ENCODE measurements around the gene GRIK1. TPM values are rescaled to one million over a fixed set of nuclear protein-coding genes. Genes with fewer than 3 reads are reported as not detected.

The GRIK1 gene
- total RNA-seq, 2 donors from 2014 or later: 0.14 to 0.19 TPM

DNA sequence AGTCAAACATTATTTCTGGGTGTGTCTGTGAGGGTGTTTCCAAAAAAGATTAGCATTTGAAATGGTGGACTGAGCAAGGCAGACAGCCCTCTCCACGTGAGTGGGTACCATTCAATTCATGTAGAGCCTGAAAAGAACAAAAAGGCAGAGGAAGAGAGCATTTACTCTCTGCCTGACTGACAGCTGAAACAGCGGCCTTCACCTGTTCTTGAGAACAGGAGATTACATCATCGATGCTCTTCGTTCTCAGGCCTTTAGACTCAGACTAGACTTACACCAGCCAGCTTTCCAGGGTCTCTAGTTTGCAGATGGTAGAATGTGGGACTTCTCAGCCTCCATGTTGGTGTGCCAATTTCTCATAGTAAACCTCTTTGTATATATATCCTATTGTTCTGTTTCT lies 338.7 kb downstream of the GRIK1 start:
- intact Hi-C loops (cut with DNase I): no loop called here
- no peak for DNase-seq (ENCODE audit: low spot score)

DNA sequence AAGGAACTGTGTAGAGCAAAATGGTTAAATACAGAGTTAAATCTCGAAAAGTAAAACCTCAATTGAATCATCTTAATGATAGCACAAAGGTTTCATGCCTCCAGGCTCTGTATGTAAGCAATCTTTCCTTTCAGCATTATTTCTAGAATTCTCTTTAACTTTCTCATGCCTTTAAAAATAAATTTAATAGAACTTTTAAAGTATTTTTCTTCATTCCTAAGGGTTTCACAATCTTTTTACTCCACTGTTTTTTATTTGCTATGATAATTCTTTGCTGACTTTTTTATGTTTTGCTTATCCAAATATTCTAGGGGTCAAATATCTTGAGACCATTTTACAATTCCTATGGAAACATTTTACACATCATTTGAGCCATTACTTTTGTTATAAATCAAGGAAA lies 353.1 kb downstream of the GRIK1 start:
- DNase-seq (ENCODE audit: low spot score): no peak
- intact Hi-C loops (cut with DNase I): no loop called here

DNA sequence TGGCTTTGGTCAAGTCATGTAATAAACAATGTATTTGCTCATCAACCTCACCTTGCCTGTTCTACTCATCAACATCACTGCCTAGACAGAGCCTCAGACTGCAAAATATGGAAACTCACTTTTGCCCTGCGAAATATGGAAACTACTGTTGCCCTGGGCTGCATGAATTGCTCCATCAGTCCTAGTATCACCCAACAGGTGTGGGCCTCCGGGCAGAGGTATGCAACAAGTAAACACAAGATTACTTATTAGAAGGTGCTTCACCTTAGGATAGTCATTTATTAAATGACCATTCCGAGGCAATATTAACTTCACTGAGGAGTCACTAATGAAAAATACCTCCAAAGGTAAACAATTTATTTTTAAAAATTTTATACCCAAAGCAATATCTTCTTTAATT lies 354.3 kb downstream of the GRIK1 start:
- DNase-seq (ENCODE audit: low spot score): no peak
- intact Hi-C loops (cut with DNase I): no loop called here

DNA sequence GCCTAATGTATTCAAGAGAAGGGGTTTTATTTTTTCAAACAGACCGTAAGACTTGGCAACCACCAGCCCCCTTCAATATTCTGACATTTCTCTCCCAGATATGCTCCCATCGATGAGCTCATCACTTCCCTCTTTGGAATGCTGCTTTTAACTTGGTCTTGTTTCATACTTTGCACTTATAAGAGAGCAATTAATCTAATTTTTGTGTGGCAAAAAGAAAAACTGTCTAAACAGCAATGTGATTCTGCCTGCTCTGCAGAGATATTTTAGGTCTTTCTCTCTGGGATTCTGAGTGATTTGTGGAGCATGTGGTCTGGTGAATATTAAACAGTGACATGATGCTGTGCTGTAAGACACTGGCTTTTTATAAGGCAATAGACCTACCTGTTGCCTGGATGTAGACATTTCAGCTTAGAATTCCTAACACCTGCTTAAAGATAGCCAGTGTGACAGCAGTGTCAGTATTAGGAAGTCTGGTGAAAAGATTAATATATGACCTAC lies 356.3 kb downstream of the GRIK1 start:
- DNase-seq (ENCODE audit: low spot score): no peak
- intact Hi-C loops (cut with DNase I): no loop called here

DNA sequence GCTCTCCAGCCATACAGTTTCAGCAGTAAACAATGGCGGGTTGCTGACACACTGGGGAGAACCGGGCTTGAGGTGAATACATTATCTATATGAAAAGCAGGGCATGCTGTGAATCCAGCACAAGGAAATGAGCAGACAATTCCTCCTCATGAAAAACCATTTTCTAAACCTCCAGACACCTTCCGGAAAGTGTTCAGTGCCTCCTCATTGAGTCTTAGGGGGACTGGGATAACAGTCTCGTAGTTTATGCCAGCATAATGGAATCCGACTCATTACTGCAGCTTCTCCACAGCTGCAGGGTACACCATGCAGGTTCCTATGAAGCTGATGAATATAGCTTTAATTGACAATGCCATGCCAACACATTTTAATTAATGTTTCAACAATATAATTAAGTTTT lies 356.9 kb downstream of the GRIK1 start:
- DNase-seq (ENCODE audit: low spot score): no peak
- intact Hi-C loops (cut with DNase I): no loop called here

DNA sequence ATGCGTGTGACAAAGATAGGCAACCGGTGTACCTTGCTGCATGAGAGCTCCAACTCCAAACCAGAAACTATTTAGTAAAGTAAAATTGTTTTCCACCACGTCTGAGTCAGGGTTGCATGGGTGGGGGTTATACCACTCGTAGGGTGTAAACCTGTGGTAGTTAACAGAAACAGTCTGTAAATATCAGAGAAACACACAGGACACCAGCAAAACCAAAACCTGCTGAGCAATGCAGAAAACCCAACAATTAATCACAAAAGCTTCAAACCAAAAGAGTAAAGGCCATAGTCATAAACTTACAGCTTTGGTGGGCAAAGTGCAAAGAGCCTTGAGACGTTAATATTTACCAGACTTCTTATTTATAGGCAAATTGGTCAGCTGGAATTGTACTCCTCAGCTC lies 358.4 kb downstream of the GRIK1 start:
- intact Hi-C loops (cut with DNase I): no loop called here
- no peak for DNase-seq (ENCODE audit: low spot score)

DNA sequence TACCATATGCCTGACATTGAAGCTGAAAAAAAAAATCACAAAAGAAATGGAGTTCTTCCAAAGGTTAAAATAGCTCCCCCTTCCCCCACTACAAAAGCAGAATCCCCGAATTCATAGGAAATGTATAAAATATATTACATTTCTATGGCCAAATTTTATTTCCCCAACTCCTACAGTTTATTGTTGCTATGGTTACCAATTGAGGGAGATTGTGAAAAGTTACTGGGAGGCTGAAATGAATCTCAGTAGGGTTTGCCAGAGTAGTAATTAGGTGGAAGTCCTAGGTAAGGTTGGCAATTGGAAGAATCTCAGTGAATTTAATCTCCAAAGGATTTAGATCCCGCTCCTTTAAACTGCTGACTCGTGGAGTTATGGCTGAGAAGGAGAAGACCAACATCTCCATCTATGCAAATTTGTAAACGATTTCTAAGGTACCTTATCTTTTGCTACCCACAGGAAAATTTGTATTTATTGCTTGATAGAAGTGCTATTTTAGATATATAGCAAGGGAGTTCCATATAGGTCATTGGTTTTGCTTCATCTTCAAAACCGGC lies 359.0 kb downstream of the GRIK1 start:
- DNase-seq (ENCODE audit: low spot score): no peak
- intact Hi-C loops (cut with DNase I): no loop called here

DNA sequence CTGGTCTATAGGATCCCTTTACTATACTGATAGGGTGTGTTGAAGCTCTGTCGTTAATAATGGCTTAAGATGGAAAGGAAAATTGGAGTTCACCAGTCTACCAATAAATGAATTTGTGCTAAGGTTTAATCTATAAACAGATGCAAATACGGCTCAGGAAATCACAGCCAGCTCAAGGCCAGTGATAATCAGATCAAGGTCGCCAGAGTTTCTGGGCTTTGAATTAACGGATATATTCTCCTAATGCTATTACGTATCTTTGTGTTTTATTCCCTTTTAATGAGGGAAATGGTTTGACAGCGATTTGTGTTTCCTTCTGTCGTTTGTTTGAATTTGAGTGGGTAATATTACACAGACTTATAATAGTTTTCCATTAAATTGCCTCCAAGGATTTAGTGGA lies 361.5 kb downstream of the GRIK1 start:
- intact Hi-C loops (cut with DNase I): no loop called here
- no peak for DNase-seq (ENCODE audit: low spot score)

DNA sequence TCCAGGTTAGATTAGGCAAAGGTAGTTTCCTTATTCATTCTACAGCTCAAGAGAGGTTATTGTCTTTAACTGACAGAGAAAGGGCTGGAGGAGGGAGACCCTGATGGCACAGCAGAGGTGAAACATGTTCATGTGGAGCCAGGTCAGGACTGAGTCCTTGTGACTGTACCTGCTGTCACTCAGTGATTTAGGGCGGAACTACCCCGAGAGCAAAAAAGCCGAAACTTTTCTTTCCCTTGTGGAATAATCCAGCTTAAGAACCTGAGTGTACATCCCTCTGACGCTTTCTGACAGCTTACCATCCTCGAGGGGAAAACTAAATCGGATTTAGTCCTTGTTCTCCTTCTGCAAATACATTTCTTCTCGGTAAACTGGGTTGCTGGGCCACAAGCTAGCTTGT lies 367.8 kb downstream of the GRIK1 start:
- DNase-seq (ENCODE audit: low spot score): no peak
- intact Hi-C loops (cut with DNase I): no loop called here

DNA sequence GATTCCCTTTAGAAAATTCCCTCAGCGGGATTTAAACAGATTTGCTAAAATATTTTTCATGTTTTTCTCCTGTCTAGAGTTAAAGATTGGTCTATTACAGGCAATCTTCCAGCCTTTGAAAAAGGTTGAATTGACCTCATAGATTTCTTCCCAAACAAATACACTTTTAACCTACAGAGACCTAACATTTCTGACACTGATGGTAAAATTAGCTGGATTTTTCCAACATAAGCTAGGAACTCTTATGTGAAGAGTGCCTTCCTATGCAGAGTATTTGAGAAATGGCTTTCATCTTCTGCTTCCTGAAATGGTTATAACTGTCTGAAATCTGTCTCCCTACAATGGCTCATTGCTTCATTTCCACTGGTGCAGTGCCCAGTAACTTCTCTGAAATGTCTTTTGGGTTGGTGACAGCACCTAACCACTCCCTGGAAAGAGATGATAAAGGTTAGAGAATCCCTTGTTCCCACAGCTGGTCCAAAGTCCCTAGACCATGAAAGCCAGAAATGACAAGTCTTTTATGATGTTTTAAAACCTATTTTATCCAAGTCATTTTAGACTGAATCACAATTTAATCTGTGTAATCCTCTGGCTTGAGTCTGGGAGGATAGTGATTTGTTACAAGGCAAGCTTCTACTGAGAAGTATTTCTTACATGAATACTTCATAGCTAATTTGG lies 371.6 kb downstream of the GRIK1 start:
- intact Hi-C loops (cut with DNase I): loop anchor here in 1 of 2 donors (10.0 kb wide), 1 partner anchor 93 kb away; no protein-coding TSS in a partner anchor
- DNase-seq (ENCODE audit: low spot score): no peak

DNA sequence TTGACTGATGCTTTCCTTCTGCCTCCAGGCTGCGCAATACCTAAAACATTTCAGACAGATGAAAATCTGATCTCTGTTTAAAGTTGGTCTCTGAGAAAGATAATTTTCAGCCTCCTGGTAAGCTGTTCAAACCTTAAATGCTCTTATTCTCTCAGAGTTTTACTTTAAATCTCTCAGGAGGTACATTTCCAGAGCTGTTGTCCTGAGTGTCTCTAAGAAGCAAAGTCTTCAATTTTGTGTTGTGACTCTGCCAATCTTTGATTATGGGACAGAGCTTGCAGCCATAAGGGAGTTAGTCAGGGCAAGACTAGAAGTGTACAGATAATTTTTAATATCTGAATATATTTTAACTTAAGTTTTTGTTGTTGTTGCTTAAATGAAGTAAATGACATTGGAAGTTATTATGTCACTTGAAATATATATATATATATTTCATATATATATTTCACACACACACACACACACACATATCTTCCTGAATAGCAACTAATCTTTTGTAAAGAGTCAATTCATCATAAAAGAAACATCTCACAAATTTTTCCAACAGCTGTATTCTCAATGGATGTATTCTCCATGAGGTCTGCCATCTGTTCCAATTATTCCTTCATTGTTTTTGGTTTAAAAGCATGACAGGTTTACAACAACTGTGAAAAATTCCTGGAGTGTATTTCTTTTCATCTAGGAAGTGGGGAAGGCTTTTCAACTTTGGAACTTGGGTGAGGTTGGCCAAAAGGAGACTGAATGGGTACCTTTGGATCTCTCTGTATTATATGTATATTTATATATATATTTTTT lies 381.7 kb downstream of the GRIK1 start:
- no peak for DNase-seq (ENCODE audit: low spot score)

DNA sequence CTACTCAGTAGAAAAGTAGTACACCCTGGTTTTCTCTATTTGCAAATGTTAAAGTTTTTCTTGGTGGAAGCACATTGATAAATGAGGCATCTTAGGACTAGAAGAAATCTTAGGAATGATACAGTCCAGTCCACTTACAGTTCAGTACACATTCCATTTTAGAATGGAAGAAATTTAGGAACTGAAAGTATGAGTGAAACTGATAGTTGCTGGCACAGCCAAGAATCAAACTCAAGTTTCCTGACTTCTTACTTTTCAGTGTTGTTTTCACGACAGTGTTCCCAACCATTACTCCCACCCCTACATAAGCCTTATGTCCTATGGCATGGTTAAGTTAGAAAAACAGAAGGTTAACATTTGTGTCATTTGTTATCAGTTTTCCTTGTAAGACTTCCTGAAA lies 382.6 kb downstream of the GRIK1 start:
- intact Hi-C loops (cut with DNase I): no loop called here

More for the DNA sequence above, 381.7 kb downstream of the GRIK1 start:
- intact Hi-C loops (cut with DNase I): no loop called here

DNA sequence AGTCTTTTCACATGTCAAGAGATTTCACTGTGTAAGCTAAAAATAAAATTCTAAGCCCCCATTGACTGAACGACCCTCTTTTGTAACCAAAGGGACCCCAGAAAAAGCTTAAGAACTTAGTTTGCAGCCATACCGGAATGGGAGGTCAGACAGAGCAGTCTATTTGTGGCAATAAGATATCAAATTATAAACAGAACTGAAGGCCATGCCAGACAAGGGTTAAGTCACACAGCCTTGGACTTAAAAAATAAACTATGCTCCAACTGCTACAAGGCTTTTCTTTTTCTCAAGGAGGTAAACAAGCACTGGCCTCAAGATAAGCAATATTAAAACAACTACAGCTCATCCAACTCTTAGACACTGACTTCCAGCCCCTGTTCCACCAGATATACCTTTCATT lies 384.2 kb downstream of the GRIK1 start:
- intact Hi-C loops (cut with DNase I): no loop called here
- DNase-seq (ENCODE audit: low spot score): no peak

More for the DNA sequence above, 382.6 kb downstream of the GRIK1 start:
- DNase-seq (ENCODE audit: low spot score): no peak

DNA sequence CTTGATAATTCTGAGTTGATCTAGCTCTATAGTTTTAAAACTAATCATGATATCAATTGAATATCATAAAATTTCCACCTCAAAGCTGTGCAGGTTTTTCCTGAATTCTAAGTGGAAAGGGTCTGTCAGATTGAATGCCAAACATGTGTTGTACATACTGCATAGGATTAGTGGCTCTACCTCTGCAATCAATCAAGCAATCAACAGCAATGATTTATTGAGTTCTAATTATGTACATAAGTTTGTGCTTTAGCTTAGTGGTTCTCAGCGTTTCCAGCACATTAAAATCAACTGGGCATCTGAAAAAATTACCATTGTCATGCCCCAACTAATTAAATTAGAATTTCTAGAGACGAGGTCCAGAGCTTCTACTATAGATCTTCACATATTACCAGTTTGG lies 389.6 kb downstream of the GRIK1 start:
- intact Hi-C loops (cut with DNase I): no loop called here
- no peak for DNase-seq (ENCODE audit: low spot score)

DNA sequence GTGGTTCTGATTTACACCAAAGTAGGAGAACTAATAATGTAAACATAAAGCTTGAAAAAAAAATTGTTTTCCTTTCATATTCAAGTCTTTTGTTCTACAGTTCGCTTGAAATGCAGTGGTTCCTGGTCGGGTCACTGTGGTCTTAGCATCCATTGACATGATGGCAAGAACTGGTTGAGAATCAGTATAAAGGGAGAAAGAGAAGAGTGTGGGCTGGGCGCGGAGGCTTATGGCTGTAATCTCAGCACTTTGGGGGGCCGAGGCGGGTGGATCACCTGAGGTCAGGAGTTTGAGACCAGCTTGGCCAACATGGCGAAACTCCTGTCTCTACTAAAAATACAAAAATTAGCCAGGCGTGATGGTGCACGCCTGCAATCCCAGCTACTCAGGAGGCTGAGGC lies 390.2 kb downstream of the GRIK1 start:
- intact Hi-C loops (cut with DNase I): no loop called here
- DNase-seq (ENCODE audit: low spot score): no peak

DNA sequence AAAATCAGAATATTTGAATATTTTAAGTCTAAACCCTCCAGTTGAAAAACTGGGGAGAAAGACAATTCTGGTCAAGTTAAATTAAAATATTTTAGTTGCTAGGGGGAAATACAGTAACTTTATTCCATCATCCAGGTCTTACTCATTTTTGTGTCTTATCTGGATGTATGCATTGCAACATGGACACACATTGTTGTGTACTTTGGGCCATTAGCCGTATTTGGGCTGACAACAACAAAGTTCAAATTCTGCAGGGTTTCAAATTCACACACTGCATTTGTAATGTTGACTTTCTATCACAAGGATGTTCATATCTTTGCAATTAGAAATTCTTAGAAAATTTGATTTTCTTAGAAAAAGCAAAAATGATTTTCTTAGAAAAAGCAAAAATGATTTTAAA lies 391.8 kb downstream of the GRIK1 start:
- intact Hi-C loops (cut with DNase I): no loop called here
- no peak for DNase-seq (ENCODE audit: low spot score)

DNA sequence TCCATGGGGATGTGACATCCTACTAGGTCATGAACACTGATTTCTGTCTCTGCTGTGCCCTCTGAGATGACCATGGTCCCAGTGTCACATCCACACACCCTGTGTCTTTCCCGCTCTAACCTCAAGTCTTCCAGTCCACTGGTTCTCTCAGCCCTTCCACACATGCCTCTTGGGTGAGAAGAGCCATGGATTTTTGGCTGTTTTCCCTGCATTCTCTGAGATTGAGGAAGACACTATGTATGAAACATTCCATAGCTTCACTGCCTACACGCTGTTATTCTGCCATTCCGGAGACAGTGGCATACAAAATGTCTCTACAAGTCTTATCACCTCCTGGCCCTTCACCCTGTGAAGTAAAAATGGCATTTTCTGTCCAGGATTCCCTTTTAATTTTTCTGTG lies 393.7 kb downstream of the GRIK1 start:
- no peak for DNase-seq (ENCODE audit: low spot score)
- intact Hi-C loops (cut with DNase I): no loop called here

DNA sequence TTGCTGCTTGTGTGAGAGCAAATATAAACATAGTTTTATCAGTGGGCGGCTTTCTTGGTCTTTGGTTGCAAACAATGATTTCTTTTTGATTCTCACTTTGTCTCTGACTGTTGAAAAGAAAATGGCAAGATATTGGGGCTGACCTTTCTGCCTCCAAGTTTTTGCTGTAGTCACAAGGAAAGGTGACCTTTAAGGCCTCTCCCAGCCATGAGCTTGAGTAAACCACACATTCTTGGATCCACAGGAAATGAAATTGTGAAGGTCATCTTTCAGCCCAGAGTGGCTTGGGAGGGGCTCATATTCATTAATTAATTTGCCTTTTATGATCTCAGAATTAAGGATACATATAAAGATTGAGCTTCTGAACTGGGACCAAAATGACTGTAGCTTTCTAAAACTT lies 399.5 kb downstream of the GRIK1 start:
- no peak for DNase-seq (ENCODE audit: low spot score)
- intact Hi-C loops (cut with DNase I): no loop called here

DNA sequence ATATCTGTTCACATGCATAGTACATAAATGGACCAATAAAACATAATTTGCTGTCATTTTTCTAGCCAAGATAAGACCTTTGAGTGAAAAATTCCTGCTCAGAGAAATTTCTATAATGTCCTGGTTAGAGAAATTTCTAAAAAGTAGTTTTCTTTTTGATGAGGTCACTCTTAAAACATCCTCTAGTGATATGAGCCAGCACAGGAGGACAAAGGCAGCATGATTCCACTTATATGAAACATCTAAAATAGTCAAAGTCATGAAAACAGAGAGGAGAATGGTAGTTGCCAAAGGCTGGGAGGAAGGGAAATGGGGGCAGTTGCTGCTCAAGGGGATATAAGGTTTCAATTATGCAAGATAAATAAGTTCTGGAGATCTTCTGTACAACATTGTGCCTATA lies 401.7 kb downstream of the GRIK1 start:
- intact Hi-C loops (cut with DNase I): no loop called here
- DNase-seq (ENCODE audit: low spot score): no peak

DNA sequence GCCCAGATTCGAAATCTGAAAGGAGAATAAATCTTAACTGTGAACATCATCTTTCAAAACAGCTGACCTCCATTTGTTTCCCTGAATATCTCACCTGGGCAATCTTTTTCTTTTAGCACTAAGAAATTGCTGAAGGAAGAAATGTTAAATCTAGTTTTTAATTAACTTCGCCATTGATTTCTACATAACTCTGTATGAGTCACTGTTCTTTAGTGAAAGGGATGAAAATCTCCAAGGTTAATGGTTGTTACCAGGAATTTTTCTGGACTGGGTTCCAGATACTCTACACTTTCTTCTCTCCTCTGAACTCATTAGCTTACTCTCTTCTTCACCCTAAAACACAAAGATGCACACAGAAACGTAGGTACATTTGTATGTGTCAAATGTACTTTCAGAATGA lies 405.3 kb downstream of the GRIK1 start:
- DNase-seq (ENCODE audit: low spot score): no peak
- intact Hi-C loops (cut with DNase I): no loop called here

DNA sequence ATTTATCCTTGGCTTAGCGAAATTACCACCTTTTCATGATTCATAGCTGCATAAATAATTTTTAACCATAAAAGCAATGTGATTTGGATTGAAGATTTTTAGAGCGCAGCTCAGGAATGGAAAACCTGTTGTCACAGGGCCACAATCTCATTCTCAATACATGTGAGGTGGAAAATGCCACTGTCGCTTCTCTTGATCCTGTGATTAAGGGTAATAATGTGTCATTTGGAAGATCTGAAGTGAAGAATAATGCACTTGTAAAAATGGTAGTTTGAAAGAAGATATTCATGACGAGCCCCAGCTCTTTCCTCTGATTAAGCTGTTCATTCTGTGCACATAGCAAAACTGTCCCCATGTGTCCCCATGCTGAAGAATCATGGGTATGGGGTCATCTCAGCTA lies 410.7 kb downstream of the GRIK1 start:
- intact Hi-C loops (cut with DNase I): no loop called here
- DNase-seq (ENCODE audit: low spot score): no peak
